ENCODE data around the gene ALDH3A1. TPM values are rescaled to one million over a fixed set of nuclear protein-coding genes. Genes with fewer than 3 reads are reported as not detected.

The ALDH3A1 gene
- total RNA-seq, 1 experiment from 2014 or later: 0.39 TPM

- no peak overlapping the region for H3K9ac ChIP-seq (ENCODE audit: extremely low read depth, insufficient read length, low read length)
- no peak overlapping the region for H2AFZ ChIP-seq (ENCODE audit: low read length)
- no peak overlapping the region for H4K91ac ChIP-seq (ENCODE audit: insufficient read length, low read depth, low read length)
- H3K4me2 ChIP-seq (ENCODE audit: insufficient read depth, insufficient read length, low read length): no peak overlapping the region
- no peaks in the 10 kb centered on the region for H3K9me3 ChIP-seq (ENCODE audit: control insufficient read depth, low read depth, low read length)
- no peak overlapping the region for H3K4ac ChIP-seq (ENCODE audit: low read depth, low read length)
- H3K56ac ChIP-seq (ENCODE audit: insufficient read length, low read depth, low read length): no peak overlapping the region
- H3K18ac ChIP-seq (ENCODE audit: insufficient read length, low read depth, low read length): no peak overlapping the region
- TF ChIP-seq, protein P1, sequence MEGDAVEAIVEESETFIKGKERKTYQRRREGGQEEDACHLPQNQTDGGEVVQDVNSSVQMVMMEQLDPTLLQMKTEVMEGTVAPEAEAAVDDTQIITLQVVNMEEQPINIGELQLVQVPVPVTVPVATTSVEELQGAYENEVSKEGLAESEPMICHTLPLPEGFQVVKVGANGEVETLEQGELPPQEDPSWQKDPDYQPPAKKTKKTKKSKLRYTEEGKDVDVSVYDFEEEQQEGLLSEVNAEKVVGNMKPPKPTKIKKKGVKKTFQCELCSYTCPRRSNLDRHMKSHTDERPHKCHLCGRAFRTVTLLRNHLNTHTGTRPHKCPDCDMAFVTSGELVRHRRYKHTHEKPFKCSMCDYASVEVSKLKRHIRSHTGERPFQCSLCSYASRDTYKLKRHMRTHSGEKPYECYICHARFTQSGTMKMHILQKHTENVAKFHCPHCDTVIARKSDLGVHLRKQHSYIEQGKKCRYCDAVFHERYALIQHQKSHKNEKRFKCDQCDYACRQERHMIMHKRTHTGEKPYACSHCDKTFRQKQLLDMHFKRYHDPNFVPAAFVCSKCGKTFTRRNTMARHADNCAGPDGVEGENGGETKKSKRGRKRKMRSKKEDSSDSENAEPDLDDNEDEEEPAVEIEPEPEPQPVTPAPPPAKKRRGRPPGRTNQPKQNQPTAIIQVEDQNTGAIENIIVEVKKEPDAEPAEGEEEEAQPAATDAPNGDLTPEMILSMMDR (conservative IDR thresholded peaks at IDR 0.05): no peak
- H2BK20ac ChIP-seq (ENCODE audit: low read depth, low read length, poor library complexity, severe bottlenecking): no peak overlapping the region
- no peaks in the 10 kb centered on the region for H4K20me1 ChIP-seq (ENCODE audit: control insufficient read depth, insufficient read depth, insufficient read length)
- no peak overlapping the region for H2BK120ac ChIP-seq (ENCODE audit: low read depth, low read length, poor library complexity, severe bottlenecking)
- H2BK15ac ChIP-seq (ENCODE audit: low read depth, low read length): no peak overlapping the region
- no peak overlapping the region for H2AK5ac ChIP-seq (ENCODE audit: insufficient read length, low read length)
- Mint-ChIP-seq H3K9me3 (no peaks in the 10 kb centered on the region; a peak in 1 of 5 replicates), H3K4me1 (peaks cover 7 to 11% of the 10 kb centered on the region in 2 experiments), H3K27ac (no peak overlapping the region), H3K36me3 (ENCODE audit: insufficient read depth in 1 of 3, low read depth in 3 of 3) (no peaks in the 10 kb centered on the region), H3K27me3 (ENCODE audit: low read depth) (peaks cover 14% of the 10 kb centered on the region), H3K4me3 (no peak overlapping the region)
- H3K27me3 ChIP-seq (ENCODE audit: insufficient read depth, low read length): no peaks in the 10 kb centered on the region
- DNase-seq: peak; percentile 63
- no peaks in the 10 kb centered on the region for H3K4me1 ChIP-seq (ENCODE audit: insufficient read depth, low read length)
- no peak overlapping the region for H3K23ac ChIP-seq (ENCODE audit: insufficient read length, low read depth, low read length)
- no peak overlapping the region for H3T11ph ChIP-seq (ENCODE audit: low read length)
- H4K8ac ChIP-seq (replicated peaks; ENCODE audit: insufficient read length, low read depth, low read length): no peak overlapping the region
- no peak overlapping the region for H4K5ac ChIP-seq (ENCODE audit: insufficient read length, low read depth, low read length)
- H3K27ac ChIP-seq (ENCODE audit: insufficient read length, low read depth, low read length): no peak overlapping the region
- H3K79me2 ChIP-seq (ENCODE audit: insufficient read depth, low read length): no peaks in the 10 kb centered on the region
- no peaks in the 10 kb centered on the region for H3K23me2 ChIP-seq (ENCODE audit: insufficient read length, low read depth, low read length, poor library complexity, severe bottlenecking)
- no peak overlapping the region for H2BK5ac ChIP-seq (ENCODE audit: insufficient read length, low read length)
- H3K79me1 ChIP-seq (ENCODE audit: insufficient read depth, low read depth, low read length, poor library complexity, severe bottlenecking): no peaks in the 10 kb centered on the region
- no CpG with 5 or more reads among the region's 24 CpGs for WGBS (ENCODE audit: extremely low coverage, insufficient read length, low lambda C conversion rate)
- H2BK12ac ChIP-seq (ENCODE audit: insufficient read length, low read depth, low read length): no peak overlapping the region
- peak overlapping the region; percentile 8; the same call in 1 of the 2 replicates for H3K14ac ChIP-seq (ENCODE audit: insufficient read depth, low read length)
Observed at GRCh38 chr17:19759568-19760549, 11.8 kb upstream of the ALDH3A1 start.
